ENCODE measurements around the gene ORAI3.

DNA sequence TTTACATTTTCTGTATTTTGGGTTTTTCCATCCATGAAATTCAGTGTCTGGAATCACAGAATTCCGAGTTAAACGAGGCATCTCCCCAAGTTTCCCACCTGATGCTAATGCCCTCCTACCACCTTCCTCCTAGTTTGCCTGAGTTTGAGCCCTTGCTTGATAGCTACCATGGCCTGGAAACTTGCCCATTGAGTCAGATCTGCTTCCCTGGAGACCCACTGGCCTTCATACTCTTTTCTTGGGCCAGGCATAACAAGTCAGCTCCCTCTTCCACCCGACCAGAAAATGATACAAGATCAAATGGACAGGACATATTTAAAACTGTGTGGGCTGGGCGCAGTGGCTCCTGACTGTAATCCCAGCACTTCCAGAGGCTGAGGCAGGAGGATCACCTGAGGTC, 18.9 kb downstream of the ORAI3 start:
- no peak for TF ChIP-seq POLR2AphosphoS5 (IDR thresholded peaks at IDR 0.05; ENCODE audit: low read depth, low read length)
- TF ChIP-seq, protein P1, sequence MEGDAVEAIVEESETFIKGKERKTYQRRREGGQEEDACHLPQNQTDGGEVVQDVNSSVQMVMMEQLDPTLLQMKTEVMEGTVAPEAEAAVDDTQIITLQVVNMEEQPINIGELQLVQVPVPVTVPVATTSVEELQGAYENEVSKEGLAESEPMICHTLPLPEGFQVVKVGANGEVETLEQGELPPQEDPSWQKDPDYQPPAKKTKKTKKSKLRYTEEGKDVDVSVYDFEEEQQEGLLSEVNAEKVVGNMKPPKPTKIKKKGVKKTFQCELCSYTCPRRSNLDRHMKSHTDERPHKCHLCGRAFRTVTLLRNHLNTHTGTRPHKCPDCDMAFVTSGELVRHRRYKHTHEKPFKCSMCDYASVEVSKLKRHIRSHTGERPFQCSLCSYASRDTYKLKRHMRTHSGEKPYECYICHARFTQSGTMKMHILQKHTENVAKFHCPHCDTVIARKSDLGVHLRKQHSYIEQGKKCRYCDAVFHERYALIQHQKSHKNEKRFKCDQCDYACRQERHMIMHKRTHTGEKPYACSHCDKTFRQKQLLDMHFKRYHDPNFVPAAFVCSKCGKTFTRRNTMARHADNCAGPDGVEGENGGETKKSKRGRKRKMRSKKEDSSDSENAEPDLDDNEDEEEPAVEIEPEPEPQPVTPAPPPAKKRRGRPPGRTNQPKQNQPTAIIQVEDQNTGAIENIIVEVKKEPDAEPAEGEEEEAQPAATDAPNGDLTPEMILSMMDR (IDR thresholded peaks at IDR 0.05): no peak
- TF ChIP-seq, protein P2, sequence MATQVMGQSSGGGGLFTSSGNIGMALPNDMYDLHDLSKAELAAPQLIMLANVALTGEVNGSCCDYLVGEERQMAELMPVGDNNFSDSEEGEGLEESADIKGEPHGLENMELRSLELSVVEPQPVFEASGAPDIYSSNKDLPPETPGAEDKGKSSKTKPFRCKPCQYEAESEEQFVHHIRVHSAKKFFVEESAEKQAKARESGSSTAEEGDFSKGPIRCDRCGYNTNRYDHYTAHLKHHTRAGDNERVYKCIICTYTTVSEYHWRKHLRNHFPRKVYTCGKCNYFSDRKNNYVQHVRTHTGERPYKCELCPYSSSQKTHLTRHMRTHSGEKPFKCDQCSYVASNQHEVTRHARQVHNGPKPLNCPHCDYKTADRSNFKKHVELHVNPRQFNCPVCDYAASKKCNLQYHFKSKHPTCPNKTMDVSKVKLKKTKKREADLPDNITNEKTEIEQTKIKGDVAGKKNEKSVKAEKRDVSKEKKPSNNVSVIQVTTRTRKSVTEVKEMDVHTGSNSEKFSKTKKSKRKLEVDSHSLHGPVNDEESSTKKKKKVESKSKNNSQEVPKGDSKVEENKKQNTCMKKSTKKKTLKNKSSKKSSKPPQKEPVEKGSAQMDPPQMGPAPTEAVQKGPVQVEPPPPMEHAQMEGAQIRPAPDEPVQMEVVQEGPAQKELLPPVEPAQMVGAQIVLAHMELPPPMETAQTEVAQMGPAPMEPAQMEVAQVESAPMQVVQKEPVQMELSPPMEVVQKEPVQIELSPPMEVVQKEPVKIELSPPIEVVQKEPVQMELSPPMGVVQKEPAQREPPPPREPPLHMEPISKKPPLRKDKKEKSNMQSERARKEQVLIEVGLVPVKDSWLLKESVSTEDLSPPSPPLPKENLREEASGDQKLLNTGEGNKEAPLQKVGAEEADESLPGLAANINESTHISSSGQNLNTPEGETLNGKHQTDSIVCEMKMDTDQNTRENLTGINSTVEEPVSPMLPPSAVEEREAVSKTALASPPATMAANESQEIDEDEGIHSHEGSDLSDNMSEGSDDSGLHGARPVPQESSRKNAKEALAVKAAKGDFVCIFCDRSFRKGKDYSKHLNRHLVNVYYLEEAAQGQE (IDR thresholded peaks at IDR 0.05; ENCODE audit: insufficient read depth in 1 of 2, low read depth in 2 of 2, low read length in 1 of 2): no peak

Measured in Panc1 (cell line).